ENCODE measurements around the gene SEMA3D. TPM values are rescaled to one million over a fixed set of nuclear protein-coding genes. Genes with fewer than 3 reads are reported as not detected.

Gene SEMA3D
- total and polyA plus RNA-seq, 9 of the 15 experiments (the other 6 are each of a cell fraction or from before 2014, with no cell fraction given) = 0.01 to 0.10 (median 0.04) TPM; not detected in 1

DNA sequence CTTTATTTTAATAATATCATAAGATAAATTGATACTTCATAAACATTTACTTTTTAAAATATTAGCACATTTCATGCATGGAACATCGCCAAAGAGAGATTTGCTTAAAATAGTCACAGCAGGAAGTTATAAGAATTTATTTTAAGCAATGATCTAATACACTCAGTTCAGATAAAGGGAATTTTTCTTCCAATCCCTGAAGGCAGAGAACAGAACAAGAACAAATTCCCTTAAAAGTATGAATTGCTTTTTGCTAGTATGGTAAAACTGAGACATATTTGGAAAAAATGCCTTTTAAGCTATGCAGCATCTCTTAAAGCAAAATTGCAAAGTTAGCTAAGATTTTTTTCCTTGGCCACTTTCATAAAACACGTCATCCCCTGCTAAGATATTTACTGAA lies 91.0 kb downstream of the SEMA3D start:
- no peak for ATAC-seq
- TF ChIP-seq KLF10 (CRISPR knock-in tag; IDR thresholded peaks at IDR 0.05) (no peak), RAD21 (CRISPR knock-in tag; conservative IDR thresholded peaks at IDR 0.05 in 1 of 2, IDR thresholded peaks at IDR 0.05 in 1 of 2) (no peak), TGIF2 (CRISPR knock-in tag; IDR thresholded peaks at IDR 0.05) (no peak), CBX8 (IDR thresholded peaks at IDR 0.05; ENCODE audit: borderline replicate concordance, extremely low read depth, low read depth, low read length, poor library complexity, severe bottlenecking) (no peak), POLR2AphosphoS5 (IDR thresholded peaks at IDR 0.05; ENCODE audit: control insufficient read depth, insufficient read depth, low read depth, low read length) (no peak), MAZ (CRISPR knock-in tag; conservative IDR thresholded peaks at IDR 0.05 in 1 of 2, IDR thresholded peaks at IDR 0.05 in 1 of 2) (no peak), PHB (CRISPR knock-in tag; IDR thresholded peaks at IDR 0.05) (no peak), ZNF124 (CRISPR knock-in tag; IDR thresholded peaks at IDR 0.05) (no peak), NFIC (IDR thresholded peaks at IDR 0.05) (no peak), NONO (IDR thresholded peaks at IDR 0.05; ENCODE audit: low read depth in 2 of 2, low read length in 1 of 2) (no peak), ZNF316 (IDR thresholded peaks at IDR 0.05) (no peak), HOXB6 (CRISPR knock-in tag; IDR thresholded peaks at IDR 0.05; ENCODE audit: borderline replicate concordance) (no peak), HIVEP1 (CRISPR knock-in tag; IDR thresholded peaks at IDR 0.05) (no peak), MED1 (CRISPR knock-in tag; IDR thresholded peaks at IDR 0.05; ENCODE audit: borderline replicate concordance) (no peak)
- TF ChIP-seq, protein P1, sequence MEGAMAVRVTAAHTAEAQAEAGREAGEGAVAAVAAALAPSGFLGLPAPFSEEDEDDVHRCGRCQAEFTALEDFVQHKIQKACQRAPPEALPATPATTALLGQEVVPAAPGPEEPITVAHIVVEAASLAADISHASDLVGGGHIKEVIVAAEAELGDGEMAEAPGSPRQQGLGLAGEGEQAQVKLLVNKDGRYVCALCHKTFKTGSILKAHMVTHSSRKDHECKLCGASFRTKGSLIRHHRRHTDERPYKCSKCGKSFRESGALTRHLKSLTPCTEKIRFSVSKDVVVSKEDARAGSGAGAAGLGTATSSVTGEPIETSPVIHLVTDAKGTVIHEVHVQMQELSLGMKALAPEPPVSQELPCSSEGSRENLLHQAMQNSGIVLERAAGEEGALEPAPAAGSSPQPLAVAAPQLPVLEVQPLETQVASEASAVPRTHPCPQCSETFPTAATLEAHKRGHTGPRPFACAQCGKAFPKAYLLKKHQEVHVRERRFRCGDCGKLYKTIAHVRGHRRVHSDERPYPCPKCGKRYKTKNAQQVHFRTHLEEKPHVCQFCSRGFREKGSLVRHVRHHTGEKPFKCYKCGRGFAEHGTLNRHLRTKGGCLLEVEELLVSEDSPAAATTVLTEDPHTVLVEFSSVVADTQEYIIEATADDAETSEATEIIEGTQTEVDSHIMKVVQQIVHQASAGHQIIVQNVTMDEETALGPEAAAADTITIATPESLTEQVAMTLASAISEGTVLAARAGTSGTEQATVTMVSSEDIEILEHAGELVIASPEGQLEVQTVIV (CRISPR knock-in tag; IDR thresholded peaks at IDR 0.05; ENCODE audit: borderline replicate concordance) = no peak
- TF ChIP-seq, protein P2, sequence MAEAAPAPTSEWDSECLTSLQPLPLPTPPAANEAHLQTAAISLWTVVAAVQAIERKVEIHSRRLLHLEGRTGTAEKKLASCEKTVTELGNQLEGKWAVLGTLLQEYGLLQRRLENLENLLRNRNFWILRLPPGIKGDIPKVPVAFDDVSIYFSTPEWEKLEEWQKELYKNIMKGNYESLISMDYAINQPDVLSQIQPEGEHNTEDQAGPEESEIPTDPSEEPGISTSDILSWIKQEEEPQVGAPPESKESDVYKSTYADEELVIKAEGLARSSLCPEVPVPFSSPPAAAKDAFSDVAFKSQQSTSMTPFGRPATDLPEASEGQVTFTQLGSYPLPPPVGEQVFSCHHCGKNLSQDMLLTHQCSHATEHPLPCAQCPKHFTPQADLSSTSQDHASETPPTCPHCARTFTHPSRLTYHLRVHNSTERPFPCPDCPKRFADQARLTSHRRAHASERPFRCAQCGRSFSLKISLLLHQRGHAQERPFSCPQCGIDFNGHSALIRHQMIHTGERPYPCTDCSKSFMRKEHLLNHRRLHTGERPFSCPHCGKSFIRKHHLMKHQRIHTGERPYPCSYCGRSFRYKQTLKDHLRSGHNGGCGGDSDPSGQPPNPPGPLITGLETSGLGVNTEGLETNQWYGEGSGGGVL (CRISPR knock-in tag; IDR thresholded peaks at IDR 0.05) = no peak
- TF ChIP-seq, protein P3, sequence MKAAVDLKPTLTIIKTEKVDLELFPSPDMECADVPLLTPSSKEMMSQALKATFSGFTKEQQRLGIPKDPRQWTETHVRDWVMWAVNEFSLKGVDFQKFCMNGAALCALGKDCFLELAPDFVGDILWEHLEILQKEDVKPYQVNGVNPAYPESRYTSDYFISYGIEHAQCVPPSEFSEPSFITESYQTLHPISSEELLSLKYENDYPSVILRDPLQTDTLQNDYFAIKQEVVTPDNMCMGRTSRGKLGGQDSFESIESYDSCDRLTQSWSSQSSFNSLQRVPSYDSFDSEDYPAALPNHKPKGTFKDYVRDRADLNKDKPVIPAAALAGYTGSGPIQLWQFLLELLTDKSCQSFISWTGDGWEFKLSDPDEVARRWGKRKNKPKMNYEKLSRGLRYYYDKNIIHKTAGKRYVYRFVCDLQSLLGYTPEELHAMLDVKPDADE (conservative IDR thresholded peaks at IDR 0.05; ENCODE audit: control insufficient read depth, low read depth, low read length) = no peak

More for the DNA sequence above, 91.0 kb downstream of the SEMA3D start:
- 2% methylated on average over 2 of the region's 2 CpGs for WGBS (ENCODE audit: insufficient coverage, low coverage, missing lambda C conversion rate)
- Histone ChIP-seq H3K9me3 (replicated peaks; ENCODE audit: control insufficient read depth, insufficient read depth, low read depth, low read length) (no peaks in the 10 kb centered on the region), H3K4me1 (replicated peaks in 1 of 2; ENCODE audit: control insufficient read depth in 2 of 2, insufficient read depth in 2 of 2, low read length in 2 of 2) (no peaks in the 10 kb centered on the region), H3K9ac (ENCODE audit: insufficient read depth in 1 of 2, low read depth in 2 of 2, low read length in 2 of 2) (no peak overlapping the region), H3K4me3 (no peak overlapping the region), H4K20me1 (replicated peaks; ENCODE audit: control insufficient read depth, insufficient read depth, low read length) (no peaks in the 10 kb centered on the region), H3K79me2 (ENCODE audit: control insufficient read depth, insufficient read depth, low read length) (no peaks in the 10 kb centered on the region), H3K27me3 (ENCODE audit: control insufficient read depth in 2 of 2, insufficient read depth in 2 of 2, low read length in 2 of 2) (no peaks in the 10 kb centered on the region), H3K36me3 (ENCODE audit: control insufficient read depth, insufficient read depth, low read length) (no peaks in the 10 kb centered on the region), H2AFZ (ENCODE audit: low read depth, low read length) (no peak overlapping the region), H3K9me1 (ENCODE audit: control insufficient read depth, insufficient read depth, low read length) (no peaks in the 10 kb centered on the region), H3K4me2 (ENCODE audit: insufficient read depth, low read length) (no peak overlapping the region), H3K27ac (ENCODE audit: extremely low read depth, low read depth, low read length) (no peak overlapping the region)
- in situ Hi-C loops (cut with MboI) = no loop called here
- BruUV-seq (replicated peaks) = no TSS peak
- no peak for DNase-seq (ENCODE audit: extremely low read depth in 1 of 4, low spot score in 3 of 4)
- FAIRE-seq = no peak
- intact Hi-C loops (cut with micrococcal nuclease) = no loop called here
- POLR2A ChIA-PET = no interaction called here
- CTCF ChIA-PET (ENCODE audit: low intra/inter-chr PET ratio) = no interaction called here

All from K562 (cell line).